Activated CD8-positive, alpha-beta T cell treated with anti-CD3 and anti-CD28 coated beads for 36 hours (primary cell): Measurements from ENCODE around the gene PKD2L1. TPM values are rescaled to one million over a fixed set of nuclear protein-coding genes. Genes with fewer than 3 reads are reported as not detected.
A peak's percentile ranks its signal among the peaks of the same experiment; 100 is the strongest.

ENCODE experiments used
- ATAC-seq: fragments of 200-7000 bp; cut with Tn5 transposase; one replicate; pipeline ENCODE4 v1.10.0; 2021; ENCODE audit warnings: mild to moderate bottlenecking, moderate library complexity
- CTCF ChIA-PET: fragments of 350-600 bp; sonication (Branson Sonifier 250); formaldehyde crosslinking; loops from one replicate; lab custom pipeline; 2021; ENCODE audit warnings: antibody characterized with exemption; lab: Charles Lee
- POLR2A ChIA-PET: fragments of 350-600 bp; sonication (Branson Sonifier 250); formaldehyde crosslinking; loops from one replicate; lab custom pipeline; 2021; ENCODE audit warnings: antibody characterized with exemption; lab: Charles Lee
- DNase-seq: peaks from one replicate; pipeline ENCODE4 v3.0.0-alpha.2; 2020
- H3K27ac Mint-ChIP-seq: one replicate; pipeline ENCODE4 v1.8.0; 2021; ENCODE audit warnings: mild to moderate bottlenecking, mixed read lengths
- H3K27me3 Mint-ChIP-seq: one replicate; pipeline ENCODE4 v1.8.0; 2021; ENCODE audit warnings: mixed read lengths
- H3K36me3 Mint-ChIP-seq: one replicate; pipeline ENCODE4 v1.8.0; 2021; ENCODE audit warnings: low read depth, mixed read lengths
- H3K4me1 Mint-ChIP-seq: one replicate; pipeline ENCODE4 v1.8.0; 2021; ENCODE audit warnings: low read depth, mixed read lengths
- H3K4me3 Mint-ChIP-seq: one replicate; pipeline ENCODE4 v1.8.0; 2021; ENCODE audit warnings: mild to moderate bottlenecking, moderate library complexity, mixed read lengths
- H3K9me3 Mint-ChIP-seq: one replicate; pipeline ENCODE4 v1.8.0; 2021; ENCODE audit warnings: mixed read lengths
- CTCF ChIP-seq: fragments of 200-600 bp; IDR thresholded peaks from one replicate; pipeline ENCODE4 v1.8.0; 2022; ENCODE audit warnings: antibody characterized with exemption, mild to moderate bottlenecking
- intact Hi-C: fragments of 100-400 bp; cut with micrococcal nuclease; formaldehyde crosslinking; loops from one replicate; pipeline ENCODE4 v1.10.0; 2022
- total RNA-seq, 2 experiments: library from RNA; stranded (reverse); gene quantifications; one replicate each; pipeline ENCODE4 v1.2.3, GENCODE V29; 2021

The PKD2L1 gene
- total RNA-seq, 2 experiments from 2014 or later: not detected

- ChIA-PET CTCF (interaction anchor here (0.7 to 3.9 kb wide), 7 partner anchors 11 to 169 kb away, joined by 3 to 31 read pairs (median 5); no protein-coding TSS in a partner anchor), POLR2A (interaction anchor here (1.6 to 7.5 kb wide), 4 partner anchors 11 to 24 kb away, joined by 3 to 36 read pairs (median 18); no protein-coding TSS in a partner anchor)
- peak overlapping the region; percentile 99 for H3K4me3 Mint-ChIP-seq
- H3K9me3 Mint-ChIP-seq: no peaks in the 10 kb centered on the region
- intact Hi-C loops: loop anchor here (2.0 kb wide), 1 partner anchor 23 kb away; no protein-coding TSS in a partner anchor
- ATAC-seq (no peak), DNase-seq (no peak)
- H3K4me1 Mint-ChIP-seq: peaks cover 59% of the 10 kb centered on the region
- no peaks in the 10 kb centered on the region for H3K27me3 Mint-ChIP-seq
- H3K36me3 Mint-ChIP-seq: peaks cover 77% of the 10 kb centered on the region
- no peak for TF ChIP-seq CTCF
- peak overlapping the region; percentile 49 for H3K27ac Mint-ChIP-seq
Observed at GRCh38 chr10:100349672-100350071, 19.6 kb upstream of the PKD2L1 start.

GRCh38 chr10:100349087-100349486, 19.1 kb upstream of the PKD2L1 start:
- peaks cover 59% of the 10 kb centered on the region for H3K4me1 Mint-ChIP-seq
- no peak for ATAC-seq
- peaks cover 71% of the 10 kb centered on the region for H3K36me3 Mint-ChIP-seq
- CTCF ChIA-PET: interaction anchor here (0.7 to 9.0 kb wide), 8 partner anchors 10 to 169 kb away, joined by 3 to 82 read pairs (median 8); no protein-coding TSS in a partner anchor
- no peaks in the 10 kb centered on the region for H3K27me3 Mint-ChIP-seq
- POLR2A ChIA-PET: interaction anchor here (0.9 to 7.5 kb wide), 7 partner anchors 11 to 160 kb away, joined by 3 to 36 read pairs (median 3); no protein-coding TSS in a partner anchor
- peak overlapping the region; percentile 99 for H3K4me3 Mint-ChIP-seq
- no peak overlapping the region for H3K27ac Mint-ChIP-seq
- no peaks in the 10 kb centered on the region for H3K9me3 Mint-ChIP-seq
- DNase-seq: no peak
- intact Hi-C loops: loop anchor here (2.0 kb wide), 1 partner anchor 24 kb away; no protein-coding TSS in a partner anchor
- TF ChIP-seq CTCF: no peak

- H3K9me3 Mint-ChIP-seq: no peaks in the 10 kb centered on the region
- H3K4me1 Mint-ChIP-seq: peaks cover 54% of the 10 kb centered on the region
- ChIA-PET POLR2A (interaction anchor here (0.7 to 7.5 kb wide), 9 partner anchors 10 to 162 kb away, joined by 3 to 36 read pairs (median 3); no protein-coding TSS in a partner anchor), CTCF (interaction anchor here (1.1 to 9.0 kb wide), 5 partner anchors 9 to 171 kb away, joined by 3 to 82 read pairs (median 31); partner anchors contain the start of gene SEC31B)
- H3K4me3 Mint-ChIP-seq: peak overlapping the region; percentile 99
- H3K27ac Mint-ChIP-seq: peak overlapping the region; percentile 94
- H3K27me3 Mint-ChIP-seq: no peaks in the 10 kb centered on the region
- peaks cover 65% of the 10 kb centered on the region for H3K36me3 Mint-ChIP-seq
- TF ChIP-seq CTCF: no peak
- ATAC-seq (no peak), DNase-seq (no peak)
- intact Hi-C loops: loop anchor here (2.0 kb wide), 1 partner anchor 24 kb away; no protein-coding TSS in a partner anchor
Observed at GRCh38 chr10:100348389-100348927, 18.4 kb upstream of the PKD2L1 start.

GRCh38 chr10:100347568-100348195, 17.7 kb upstream of the PKD2L1 start:
- ChIA-PET CTCF (interaction anchor here (0.9 to 16.7 kb wide), 9 partner anchors 9 to 172 kb away, joined by 3 to 292 read pairs (median 14); partner anchors contain the start of gene SEC31B), POLR2A (interaction anchor here (0.7 to 7.5 kb wide), 11 partner anchors 11 to 188 kb away, joined by 3 to 36 read pairs (median 5); partner anchors contain the start of gene HIF1AN)
- no peak for TF ChIP-seq CTCF
- ATAC-seq (no peak), DNase-seq (no peak)
- peak overlapping the region; percentile 94 for H3K27ac Mint-ChIP-seq
- H3K4me3 Mint-ChIP-seq: peak overlapping the region; percentile 99
- peaks cover 54% of the 10 kb centered on the region for H3K4me1 Mint-ChIP-seq
- intact Hi-C loops: loop anchor here (2.0 kb wide), 1 partner anchor 25 kb away; no protein-coding TSS in a partner anchor
- H3K9me3 Mint-ChIP-seq: no peaks in the 10 kb centered on the region
- no peaks in the 10 kb centered on the region for H3K27me3 Mint-ChIP-seq
- H3K36me3 Mint-ChIP-seq: peaks cover 57% of the 10 kb centered on the region
